Measurements from ENCODE around the gene PAX7.

Gene PAX7

DNA sequence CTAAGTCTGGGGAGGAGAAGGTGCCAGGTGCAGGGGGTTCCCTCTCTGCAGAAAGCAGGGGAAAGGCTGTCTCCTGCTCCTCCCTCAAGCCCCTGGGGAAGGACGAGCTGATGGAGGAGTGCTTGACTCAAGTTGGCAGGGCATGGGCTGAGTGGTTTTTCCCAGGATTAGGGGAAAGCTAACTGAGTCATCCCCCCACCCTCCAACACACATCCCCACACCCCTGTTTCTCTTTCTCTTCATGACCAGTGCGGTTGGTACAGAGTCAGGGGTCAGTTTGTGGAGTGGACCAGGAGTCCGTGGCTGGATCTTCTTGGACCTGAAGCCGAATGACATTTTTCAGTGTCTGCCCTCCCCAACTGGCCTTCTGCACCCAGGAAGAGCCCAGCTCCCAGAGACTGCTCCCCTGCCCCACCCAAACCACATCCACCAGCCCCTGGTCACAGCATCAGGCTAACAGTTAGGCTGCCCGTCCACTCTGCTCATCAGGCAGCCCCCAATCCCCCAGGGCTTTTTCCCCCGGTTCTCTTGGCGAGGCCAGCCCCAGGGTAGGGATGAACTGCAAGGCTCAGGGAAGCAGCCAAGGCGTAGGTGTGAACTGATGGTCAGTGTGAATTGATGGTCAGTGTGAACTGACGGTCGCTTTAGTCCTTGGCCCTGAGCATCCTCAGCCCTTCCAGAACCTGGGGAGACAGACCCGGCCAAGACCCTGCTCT lies 81.0 kb downstream of the PAX7 start:
- DNase-seq: no peak

DNA sequence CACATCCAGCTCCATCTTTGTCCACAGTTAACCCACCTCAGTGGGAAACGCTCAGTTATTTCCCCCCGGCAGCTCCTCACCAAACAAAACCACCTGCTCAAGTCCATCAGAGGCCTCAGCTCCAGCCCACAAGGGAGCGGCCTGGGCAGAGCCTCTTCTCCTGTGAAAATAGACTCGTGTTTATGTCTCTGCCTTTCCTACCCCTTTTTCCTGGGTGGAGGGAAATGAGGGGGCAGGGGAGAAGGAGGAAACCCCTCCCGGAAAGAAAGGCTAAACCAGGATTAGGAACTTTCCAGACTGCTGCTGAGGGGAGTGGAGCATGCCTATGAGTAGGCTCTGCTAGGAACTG lies 81.6 kb downstream of the PAX7 start:
- no peak for DNase-seq

DNA sequence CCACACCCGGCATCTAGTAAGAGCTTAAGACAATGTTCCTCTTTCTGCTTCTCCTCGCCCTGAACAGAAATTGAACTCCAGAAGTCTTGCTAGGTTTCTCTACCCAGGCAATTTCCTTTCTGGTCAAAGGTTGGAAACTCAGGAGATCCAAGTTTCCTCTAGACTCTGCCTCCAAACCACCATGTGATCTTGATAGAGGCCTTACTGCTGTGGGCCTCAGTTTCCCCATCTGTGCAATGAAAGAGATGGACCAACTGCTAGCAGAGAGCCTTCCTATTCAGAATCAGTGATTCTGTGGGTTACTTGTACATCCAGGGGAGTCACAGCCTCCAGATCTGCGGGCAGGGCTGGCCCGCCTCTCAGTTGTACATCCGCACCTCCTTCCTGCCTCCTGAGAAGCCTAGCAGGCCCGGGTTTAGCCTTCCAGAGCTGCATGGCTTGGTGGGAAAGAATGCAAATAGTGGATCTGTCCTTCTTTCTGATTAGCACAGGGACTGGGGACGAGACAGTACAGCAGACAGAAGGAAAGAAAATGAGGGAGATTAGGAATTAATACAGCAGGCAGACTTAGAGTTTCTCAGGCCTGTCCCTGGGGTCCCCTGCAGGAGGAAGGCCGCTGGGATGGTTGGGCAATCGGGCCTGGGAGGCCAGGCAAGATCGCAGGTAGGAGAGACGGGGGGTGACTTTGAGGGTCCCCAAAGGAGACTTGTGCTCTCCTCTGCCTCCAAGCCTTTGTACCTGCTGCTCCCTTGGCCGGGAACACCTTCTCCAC lies 83.9 kb downstream of the PAX7 start:
- no peak for DNase-seq

DNA sequence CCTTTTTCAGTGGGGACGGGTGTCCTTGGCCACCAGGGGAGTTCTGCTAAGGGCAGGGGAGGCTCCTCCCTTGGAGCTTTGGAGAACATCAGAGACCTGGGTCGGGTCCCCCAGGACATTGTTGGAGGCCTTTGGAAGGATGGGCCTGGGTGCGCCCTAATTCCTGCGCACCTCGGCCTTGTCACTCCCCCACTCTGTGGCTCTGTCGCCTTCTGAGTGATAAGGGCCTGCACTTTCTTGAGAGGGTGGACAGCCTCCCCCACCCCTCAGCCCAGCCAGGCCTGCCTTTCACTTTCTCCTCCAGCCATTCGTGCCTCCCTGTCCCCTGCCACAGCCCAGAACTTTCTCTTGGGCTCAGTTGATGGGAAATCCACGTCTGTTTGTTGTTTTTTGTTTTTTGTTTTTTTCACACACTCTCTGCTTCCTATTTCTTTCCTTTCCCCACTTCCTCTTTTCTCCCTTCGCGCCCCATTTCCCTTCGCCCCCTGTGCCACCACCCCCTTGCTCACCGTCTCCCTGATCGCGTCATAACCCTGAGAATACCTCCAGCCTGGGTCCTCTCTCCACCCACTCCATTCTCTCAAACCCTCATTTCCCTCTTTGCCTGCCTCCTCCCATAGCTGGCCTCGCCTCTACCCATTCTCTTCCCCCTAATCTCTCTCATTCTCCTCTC lies 85.6 kb downstream of the PAX7 start:
- DNase-seq: peak; percentile 38

DNA sequence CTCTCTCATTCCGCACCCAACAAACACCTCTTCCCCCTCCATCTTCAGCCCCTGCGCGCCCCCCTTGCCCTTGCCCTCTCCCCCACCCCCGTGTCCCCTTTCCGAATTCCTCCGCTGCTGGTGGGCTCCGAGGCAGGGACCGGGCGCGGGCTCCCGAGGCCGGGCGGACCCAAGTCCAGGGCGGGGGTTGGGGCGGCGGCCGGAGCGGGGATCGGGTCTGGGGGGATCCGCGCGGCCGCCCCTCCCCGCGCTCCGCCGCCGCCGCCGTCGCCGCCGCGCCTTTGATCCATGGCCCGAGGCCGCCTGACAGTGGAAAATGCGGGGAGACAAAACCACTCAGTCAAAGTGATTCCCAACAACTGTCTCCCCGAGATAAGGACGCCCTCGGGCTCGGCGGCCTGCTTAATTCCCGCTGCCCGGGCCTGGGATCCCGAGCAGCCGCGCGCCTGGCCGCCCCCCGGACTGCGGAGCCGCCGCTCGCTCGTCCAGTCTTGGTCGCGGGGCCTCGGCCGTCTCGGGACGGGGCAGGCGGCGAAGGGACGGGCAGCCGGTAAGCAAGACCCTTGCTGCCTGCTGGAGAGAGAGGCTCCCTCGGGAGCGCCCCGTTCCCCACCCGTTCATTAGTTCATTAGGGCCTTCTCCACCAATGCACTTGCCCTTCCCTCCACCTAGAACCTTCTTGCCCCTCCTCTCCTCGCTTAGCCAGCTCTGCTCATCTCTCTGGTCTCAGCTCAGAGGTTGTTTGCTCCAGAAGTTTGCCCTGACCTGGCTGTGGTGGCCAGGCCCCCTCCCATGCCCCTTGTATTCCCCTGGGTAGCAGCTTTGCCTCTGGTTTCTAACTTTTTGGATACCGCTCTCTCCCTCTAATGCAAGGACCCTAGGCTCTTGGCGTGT lies 86.4 kb downstream of the PAX7 start:
- DNase-seq: no peak

DNA sequence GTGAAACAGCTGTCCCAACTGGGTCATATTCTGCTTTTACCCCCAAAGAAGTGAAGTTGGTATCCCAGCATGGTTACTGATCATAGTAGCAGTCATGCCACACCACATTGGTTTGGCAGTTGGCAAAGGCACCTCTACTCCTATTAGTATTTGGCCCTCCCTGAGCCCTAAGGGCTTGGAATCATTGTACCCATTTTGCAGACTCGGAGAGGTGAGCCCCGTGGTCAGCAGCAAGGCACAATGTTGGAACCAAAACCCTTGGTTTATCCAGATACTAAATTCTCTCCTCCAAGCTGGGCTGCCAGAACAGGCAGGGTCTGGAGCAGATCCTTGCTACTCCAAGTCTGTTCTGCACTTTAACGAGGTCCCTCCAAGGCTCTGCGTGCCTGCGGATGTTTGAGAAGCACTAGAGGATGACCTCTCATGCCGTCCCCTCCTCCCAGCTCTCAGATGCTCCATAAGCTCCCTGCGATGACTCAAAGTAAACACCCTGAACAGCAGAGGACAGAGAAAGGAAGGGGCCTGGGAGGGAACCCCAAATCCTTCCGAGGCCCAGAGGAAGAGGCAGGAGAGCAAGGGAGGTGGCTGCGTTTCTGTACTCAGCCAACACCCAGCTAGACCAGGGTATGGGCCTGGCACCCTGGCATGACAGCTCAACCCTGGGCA lies 89.3 kb downstream of the PAX7 start:
- no peak for DNase-seq

DNA sequence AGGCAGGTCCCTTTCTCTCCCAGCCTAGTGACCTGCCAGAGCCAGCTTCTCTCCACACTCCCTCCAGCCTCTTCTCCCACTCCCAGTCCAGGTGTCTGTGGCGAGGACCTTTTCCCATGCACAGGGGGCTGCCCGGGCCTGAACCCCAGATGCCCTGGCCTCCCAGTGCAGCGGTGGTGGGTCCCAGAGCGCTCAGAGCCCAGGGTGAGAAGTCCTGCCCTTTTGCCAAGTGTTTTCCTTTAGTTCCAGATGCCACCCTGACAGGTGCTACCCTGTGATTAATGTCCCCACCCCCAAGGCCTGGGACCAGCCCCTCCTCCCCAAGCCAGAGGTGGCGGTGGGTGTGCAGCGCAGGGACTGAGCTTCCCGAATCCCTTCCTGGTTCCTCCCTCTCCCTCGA lies 90.4 kb downstream of the PAX7 start:
- no peak for DNase-seq

DNA sequence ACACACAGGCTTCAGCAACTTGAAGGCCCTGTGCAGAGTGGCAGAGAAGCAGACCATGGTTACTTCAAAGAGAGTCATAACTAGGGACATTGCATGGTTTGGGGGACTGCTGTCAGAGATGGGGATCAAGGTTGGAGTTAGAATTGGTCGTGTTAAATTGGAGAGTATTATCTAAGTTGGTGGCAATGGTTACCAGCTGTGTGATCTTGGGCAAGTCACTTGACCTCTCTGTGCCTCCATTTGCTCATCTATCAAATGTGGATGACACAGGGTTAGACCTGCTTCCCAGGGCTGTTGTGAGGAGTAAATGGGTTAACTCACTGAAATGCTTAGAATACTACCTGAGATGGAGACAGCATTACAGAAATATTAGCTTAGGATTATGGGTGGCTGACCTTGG lies 91.1 kb downstream of the PAX7 start:
- DNase-seq: no peak

DNA sequence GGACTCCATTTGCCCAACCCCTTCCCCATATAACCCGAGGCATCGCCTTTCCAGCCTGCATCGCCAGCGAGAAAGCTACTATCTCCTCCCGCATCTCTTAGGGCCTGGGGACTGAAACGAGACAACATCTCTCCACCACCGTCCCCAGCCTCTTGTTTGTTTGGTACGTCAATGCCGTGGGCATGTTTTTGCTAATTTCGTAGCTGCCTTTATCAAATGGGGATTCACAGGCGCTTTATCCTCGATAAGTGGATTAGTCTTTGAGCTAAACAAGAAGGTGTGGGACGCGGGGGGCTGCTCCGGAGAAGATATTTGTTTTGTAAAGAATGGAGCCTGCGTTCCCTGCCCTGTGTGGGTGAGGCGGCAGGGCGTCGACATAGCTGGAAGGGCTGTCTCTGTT lies 91.6 kb downstream of the PAX7 start:
- no peak for DNase-seq

DNA sequence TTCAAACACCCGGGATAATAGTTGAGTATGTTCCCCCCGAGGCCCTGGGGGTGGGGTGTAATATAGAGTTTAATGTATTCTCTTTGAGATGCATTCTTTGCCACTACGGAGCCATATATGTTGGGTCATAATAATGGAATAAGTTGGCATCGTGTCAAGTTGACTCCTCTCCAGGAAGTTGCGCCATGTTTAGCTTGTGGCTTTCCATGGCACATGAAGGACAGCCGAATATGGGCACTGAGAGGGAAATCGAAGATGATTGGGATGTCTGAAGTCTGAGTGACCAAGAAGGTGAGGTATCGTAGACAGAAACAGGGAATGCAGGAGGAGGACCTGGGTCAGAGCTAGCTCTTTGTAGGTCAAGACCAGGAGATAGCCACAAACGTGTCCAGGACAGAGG lies 92.6 kb downstream of the PAX7 start:
- DNase-seq: no peak

DNA sequence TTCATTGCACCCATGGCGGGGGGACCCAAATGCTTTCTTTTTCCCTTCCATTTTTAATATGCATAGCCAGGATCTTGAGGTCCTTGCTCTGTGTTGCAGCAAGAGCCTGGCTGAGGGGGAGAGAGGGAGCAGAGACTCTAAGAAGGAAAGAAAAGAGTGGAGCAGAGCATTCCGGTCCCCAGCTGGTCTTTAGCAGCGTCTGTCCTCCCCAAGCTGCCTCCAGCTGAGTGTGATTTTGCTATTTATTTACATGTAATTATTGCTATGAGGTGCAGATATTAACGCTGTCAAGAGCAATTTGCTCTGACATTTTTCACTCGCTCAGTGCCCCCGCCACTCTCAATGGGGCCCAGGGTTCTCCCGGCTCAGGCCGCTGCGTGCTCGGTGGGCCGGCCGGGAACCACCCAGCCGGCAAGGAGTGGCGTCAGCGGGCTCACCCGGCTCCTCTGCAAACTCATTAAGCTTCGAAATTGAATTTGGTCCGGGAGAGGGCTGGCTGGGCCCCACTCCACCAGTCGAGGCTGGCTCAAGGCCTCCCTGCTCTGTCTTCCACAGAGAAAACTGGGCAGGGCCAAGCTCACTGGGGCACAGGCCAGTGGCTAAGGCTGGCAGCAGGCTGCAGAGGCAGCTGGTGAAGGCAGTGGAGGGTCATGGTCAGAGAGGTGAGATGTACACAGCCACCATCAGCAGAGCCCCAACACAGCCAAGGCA lies 93.2 kb downstream of the PAX7 start:
- DNase-seq: no peak

DNA sequence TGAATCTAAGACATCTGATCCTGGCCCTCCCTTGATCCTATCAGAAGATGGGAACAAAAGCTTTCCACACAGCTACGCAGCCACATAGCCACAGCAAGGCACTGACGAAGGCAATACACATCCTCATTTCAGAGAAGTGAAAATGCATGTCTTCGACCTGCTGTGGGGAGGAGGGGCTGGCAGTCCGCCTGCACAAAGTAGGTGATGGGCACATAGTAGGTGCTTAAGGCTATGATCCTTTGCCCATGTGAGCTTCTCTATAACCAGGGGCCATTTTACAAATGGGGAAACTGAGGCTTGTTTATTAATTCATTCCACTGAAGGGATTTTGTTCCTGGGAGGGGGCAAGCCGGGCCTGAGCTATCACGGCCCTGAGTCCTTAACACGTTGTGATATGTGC lies 94.2 kb downstream of the PAX7 start:
- no peak for DNase-seq

DNA sequence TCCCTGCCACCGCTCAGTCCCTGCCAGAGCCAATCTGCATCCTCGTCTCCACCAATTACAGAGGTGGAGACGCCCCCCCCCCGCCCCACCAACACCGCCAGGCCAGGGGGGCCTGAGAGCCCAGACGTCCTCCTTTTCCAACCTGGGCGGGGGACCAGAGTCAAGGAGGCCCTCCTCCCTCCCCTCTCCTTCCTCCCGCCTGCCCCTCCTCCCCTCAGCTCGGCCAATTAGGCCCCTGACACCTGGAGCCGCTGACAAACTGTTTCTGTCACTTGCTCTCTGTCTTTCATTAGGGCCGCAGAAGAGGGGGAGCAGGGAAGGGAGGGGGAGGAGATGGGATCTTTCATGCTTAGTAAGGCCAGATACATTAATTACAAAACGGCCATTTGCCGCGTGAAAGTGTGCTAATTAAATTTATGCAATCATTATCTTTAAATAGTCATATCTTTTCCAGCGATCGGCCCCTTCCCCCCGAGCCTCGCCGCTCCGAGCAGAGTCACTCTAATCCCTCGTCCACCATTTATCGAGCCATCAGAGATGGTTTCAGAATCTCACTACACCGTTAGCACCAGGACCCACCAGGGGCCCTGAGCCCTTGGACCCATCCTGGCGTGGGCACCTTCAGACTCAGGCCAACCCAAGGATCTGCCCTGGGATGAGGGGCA lies 94.7 kb downstream of the PAX7 start:
- DNase-seq: no peak

DNA sequence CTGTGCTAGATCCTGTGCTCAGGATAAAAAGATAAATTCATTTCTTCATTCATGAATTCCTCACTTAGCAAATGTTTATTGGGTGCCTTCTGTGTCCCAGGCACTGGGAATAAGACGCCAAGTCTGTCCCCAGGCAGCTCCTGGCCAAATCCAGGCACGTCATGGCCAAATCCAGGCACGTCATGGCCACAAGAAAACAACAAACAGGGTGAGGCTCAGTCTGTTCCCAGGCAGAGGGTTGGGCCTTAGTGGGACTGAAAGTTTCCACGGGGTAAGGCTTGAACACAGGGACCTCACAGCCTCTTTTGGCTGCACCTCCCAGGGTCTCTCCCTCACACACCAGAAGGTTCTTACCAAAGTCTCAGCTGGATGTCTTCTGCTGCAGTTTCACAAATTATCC lies 95.7 kb downstream of the PAX7 start:
- DNase-seq: no peak

DNA sequence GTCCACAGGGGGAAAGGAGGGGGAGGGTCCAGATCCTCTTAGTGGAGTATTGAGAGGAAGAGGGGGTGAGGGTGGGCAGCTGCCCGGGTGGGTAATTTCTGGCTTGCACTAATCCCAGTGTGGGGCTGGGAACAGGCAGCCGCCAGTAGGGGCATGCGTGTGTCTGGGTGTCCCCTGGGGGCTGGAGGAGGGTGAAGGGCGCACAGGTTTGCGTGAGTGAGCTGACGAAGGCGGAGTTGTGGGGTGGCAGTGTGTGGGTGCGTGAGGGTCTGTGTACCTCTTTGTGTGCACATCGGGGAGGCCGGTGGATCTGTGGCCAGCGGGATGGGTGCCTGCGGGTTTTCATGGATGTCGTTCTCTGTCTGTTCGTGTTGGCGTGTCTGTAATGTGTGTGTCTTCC lies 97.3 kb downstream of the PAX7 start:
- DNase-seq: no peak

DNA sequence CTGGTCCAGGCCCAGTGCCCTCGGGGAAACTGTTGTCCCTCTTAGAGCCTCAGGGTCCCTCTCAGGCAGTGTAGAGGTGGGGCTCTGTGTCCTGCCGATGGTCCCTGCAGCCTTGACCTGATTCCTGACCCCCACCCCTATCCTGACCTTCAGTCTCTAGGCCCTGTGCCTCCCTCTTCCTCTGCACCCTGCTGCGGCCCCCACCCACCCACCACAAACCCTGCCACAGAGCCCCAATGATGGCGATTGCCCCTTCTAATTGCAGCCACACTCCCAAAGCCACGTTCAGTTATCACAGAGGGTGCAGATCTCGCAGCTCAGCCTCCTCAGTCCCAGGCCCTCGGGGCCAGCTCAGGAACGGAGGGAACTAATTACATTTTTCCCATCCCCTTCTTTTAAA lies 99.7 kb downstream of the PAX7 start:
- DNase-seq: no peak

DNA sequence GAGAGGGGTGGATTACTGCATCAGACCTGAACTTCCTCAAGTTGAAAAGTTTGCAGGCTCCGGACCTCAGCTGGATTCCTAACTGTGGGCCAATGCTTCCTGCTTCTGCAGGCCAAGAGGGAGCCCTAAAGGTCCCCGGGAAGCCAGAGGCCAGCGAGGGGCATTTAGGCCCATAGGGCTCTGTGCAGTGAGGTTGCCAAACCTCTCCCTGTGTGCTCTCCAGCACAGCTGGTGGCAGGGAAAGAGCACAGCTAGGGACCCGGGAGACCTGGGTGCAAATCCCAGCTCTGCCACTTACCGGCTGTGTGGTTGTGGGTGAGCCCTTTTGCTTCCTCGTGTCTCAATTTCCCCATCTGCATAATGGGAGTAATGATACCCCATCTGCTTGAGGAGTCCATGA lies 100.5 kb downstream of the PAX7 start:
- DNase-seq: no peak

DNA sequence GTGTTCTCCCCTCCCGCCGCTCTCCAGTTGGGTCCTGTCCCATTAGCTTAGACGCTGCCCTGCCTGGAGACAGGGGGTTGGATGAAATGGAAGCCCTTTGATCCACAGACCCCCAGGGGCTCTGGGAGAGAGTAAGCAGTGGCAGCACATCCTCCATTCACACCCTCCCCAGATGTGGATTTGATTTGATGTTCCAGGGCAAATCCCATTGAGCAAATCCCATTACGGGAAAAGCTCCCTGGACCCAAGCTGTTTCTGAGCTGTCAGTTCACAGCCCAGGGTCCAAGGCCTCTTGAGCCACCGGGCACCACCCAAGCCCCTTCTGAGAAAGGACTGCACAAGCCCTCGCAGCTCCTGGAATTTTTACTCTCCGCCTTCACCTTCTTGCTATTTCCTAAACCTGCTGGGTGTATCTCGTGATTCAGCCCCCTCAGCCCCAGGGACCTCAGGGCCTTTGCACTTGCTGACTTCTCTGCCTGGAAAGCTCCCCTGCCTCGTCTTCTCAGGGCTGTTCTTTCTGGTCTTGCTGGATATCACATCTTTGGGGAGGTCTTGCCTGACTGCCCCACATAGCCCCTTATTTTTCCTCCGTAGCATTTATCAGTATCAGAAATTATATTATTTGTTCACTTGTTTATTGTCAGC lies 101.1 kb downstream of the PAX7 start:
- DNase-seq: no peak

DNA sequence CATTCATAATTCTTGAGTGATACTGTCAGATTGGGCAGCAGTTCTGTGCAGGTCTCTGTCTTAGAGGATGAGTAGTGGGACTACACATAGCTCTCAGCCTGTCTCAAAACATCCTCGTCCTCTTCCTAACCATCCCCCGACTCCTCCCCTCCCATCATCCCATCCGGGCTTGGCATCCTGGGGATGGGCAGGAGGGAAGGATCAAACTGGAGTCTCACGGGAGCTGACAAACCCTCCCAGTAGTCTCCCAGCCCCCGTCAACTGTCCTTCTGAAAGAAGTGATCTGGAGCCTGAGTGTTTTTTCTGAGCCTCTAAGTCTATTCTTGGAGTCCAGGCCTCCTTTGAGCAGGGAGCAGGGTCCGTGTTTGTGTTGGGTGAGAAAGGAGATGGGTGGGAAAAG lies 102.0 kb downstream of the PAX7 start:
- no peak for DNase-seq

DNA sequence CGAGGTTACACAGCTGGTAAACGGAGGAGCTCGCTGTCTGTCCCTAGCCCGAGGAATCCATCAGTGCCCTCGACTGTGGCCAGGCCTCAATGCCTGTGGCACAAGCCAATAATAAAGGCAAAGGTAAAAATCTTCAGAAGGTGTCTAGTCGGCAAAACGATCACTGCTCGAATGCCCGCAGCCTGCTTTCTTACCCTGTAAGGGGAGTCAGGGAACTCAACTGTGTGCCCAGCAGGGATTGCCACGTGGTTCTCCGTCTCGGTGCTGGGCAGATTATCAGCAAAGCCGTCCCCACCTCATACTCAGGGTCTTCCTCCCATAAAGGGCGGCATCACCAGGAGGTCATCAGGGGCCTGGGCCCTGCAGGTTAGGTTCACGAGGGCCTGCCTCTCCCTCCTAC lies 103.4 kb downstream of the PAX7 start:
- DNase-seq: no peak

Data from OCI-M1 (cell line).